ENCODE results near the gene RAPGEF5. TPM values are rescaled to one million over a fixed set of nuclear protein-coding genes. Genes with fewer than 3 reads are reported as not detected.

RAPGEF5 gene
- total RNA-seq, 1 experiment from 2014 or later: 13.3 TPM

GRCh38 chr7:22205631-22206030 is 151.3 kb downstream of the RAPGEF5 start:
- Histone ChIP-seq H3K27me3 (ENCODE audit: insufficient read depth, low read length) (no peaks in the 10 kb centered on the region), H3K56ac (ENCODE audit: insufficient read length, low read depth, low read length) (no peak overlapping the region), H4K8ac (replicated peaks; ENCODE audit: insufficient read length, low read depth, low read length) (no peak overlapping the region), H3K27ac (ENCODE audit: insufficient read length, low read depth, low read length) (no peak overlapping the region), H2AK5ac (ENCODE audit: insufficient read length, low read length) (no peak overlapping the region), H4K5ac (ENCODE audit: insufficient read length, low read depth, low read length) (no peak overlapping the region), H3K79me1 (ENCODE audit: insufficient read depth, low read depth, low read length, poor library complexity, severe bottlenecking) (no peaks in the 10 kb centered on the region), H3K4ac (ENCODE audit: low read depth, low read length) (no peak overlapping the region), H3K4me1 (ENCODE audit: insufficient read depth, low read length) (no peaks in the 10 kb centered on the region), H2BK15ac (ENCODE audit: low read depth, low read length) (no peak overlapping the region), H3T11ph (ENCODE audit: low read length) (no peak overlapping the region), H2AFZ (ENCODE audit: low read length) (no peak overlapping the region), H3K79me2 (ENCODE audit: insufficient read depth, low read length) (no peaks in the 10 kb centered on the region), H4K91ac (ENCODE audit: insufficient read length, low read depth, low read length) (no peak overlapping the region), H3K4me2 (ENCODE audit: insufficient read depth, insufficient read length, low read length) (no peak overlapping the region), H3K14ac (ENCODE audit: insufficient read depth, low read length) (no peak overlapping the region), H3K9ac (ENCODE audit: extremely low read depth, insufficient read length, low read length) (no peak overlapping the region), H3K23me2 (ENCODE audit: insufficient read length, low read depth, low read length, poor library complexity, severe bottlenecking) (no peaks in the 10 kb centered on the region), H2BK120ac (ENCODE audit: low read depth, low read length, poor library complexity, severe bottlenecking) (no peak overlapping the region), H4K20me1 (ENCODE audit: control insufficient read depth, insufficient read depth, insufficient read length) (no peaks in the 10 kb centered on the region), H2BK20ac (ENCODE audit: low read depth, low read length, poor library complexity, severe bottlenecking) (no peak overlapping the region), H3K9me3 (ENCODE audit: control insufficient read depth, low read depth, low read length) (no peaks in the 10 kb centered on the region), H2BK12ac (ENCODE audit: insufficient read length, low read depth, low read length) (no peak overlapping the region), H3K23ac (ENCODE audit: insufficient read length, low read depth, low read length) (no peak overlapping the region), H3K18ac (ENCODE audit: insufficient read length, low read depth, low read length) (no peak overlapping the region), H2BK5ac (ENCODE audit: insufficient read length, low read length) (no peak overlapping the region)
- Mint-ChIP-seq H3K27me3 (ENCODE audit: low read depth) (no peaks in the 10 kb centered on the region), H3K9me3 (no peaks in the 10 kb centered on the region), H3K4me3 (no peak overlapping the region), H3K4me1 (peaks cover 3 to 5% of the 10 kb centered on the region in 2 experiments; a peak in 3 of 4 replicates), H3K36me3 (ENCODE audit: insufficient read depth in 1 of 3, low read depth in 3 of 3) (peaks cover 0 to 3% (median 0%) of the 10 kb centered on the region in 3 experiments; a peak in 2 of 7 replicates), H3K27ac (no peak overlapping the region)
- TF ChIP-seq, protein P1, sequence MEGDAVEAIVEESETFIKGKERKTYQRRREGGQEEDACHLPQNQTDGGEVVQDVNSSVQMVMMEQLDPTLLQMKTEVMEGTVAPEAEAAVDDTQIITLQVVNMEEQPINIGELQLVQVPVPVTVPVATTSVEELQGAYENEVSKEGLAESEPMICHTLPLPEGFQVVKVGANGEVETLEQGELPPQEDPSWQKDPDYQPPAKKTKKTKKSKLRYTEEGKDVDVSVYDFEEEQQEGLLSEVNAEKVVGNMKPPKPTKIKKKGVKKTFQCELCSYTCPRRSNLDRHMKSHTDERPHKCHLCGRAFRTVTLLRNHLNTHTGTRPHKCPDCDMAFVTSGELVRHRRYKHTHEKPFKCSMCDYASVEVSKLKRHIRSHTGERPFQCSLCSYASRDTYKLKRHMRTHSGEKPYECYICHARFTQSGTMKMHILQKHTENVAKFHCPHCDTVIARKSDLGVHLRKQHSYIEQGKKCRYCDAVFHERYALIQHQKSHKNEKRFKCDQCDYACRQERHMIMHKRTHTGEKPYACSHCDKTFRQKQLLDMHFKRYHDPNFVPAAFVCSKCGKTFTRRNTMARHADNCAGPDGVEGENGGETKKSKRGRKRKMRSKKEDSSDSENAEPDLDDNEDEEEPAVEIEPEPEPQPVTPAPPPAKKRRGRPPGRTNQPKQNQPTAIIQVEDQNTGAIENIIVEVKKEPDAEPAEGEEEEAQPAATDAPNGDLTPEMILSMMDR (conservative IDR thresholded peaks at IDR 0.05): no peak
- DNase-seq: no peak

Data from H9 (cell line).